ENCODE results near the gene SLITRK1.

DNA sequence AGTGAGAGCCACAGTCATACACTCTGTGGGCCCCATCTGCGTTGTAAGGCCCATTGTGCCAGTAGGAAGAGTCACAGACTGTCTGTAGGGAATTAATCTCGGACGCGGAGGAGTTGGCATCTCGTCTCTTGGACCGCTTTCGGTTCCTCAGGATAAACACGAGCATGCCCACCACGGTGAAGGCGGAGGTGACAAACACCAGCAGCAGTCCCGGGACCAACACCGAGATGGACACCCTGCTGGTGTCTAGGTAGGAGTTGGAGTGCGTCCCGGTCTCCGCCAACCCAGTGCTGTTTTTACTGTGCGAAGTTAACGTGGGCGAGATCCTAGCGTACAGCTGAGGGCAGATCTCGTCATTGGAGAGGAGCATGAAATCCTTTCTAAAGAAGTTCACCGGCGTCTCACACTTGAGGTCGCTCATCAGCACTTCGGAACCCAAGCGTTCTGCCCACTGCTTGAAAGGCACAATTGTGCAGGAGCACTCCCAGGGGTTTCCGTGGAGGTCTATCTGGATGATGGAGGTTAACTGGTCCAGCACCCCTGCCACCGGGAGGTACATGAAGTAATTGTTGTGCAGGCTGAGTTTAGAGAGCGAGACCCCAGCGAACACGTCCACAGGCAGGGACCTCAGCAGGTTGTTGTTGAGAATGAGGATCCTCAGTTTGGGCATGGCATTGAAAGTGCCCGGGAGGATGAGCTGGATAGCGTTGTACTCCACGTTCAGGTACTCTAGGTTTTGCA lies 2.7 kb downstream of the SLITRK1 start:
- TF ChIP-seq CTCF (conservative IDR thresholded peaks at IDR 0.05 in 1 of 2, IDR thresholded peaks at IDR 0.05 in 1 of 2; ENCODE audit: low read depth in 1 of 2, low read length in 2 of 2) (no peak), EZH2 (IDR thresholded peaks at IDR 0.05; ENCODE audit: low read length, missing control alignments) (no peak)
